RPMI7951 (cell line): ENCODE results near the gene ELOVL2. TPM values are rescaled to one million over a fixed set of nuclear protein-coding genes. Genes with fewer than 3 reads are reported as not detected.

Source experiments
- total RNA-seq: library from RNA; depleted of rRNA; stranded (reverse); fragments of >200 nt; shearing (Covaris generic); gene quantifications from 2 replicates; pipeline ENCODE4 v1.2.3, GENCODE V29; 2014; rRNA removed

ELOVL2 gene
- total RNA-seq, 1 experiment from 2014 or later = 1.2 TPM

Other genes starting within 250 kb of the ELOVL2 start
- not detected in 2 replicates for gene MAK, start 205.8 kb downstream of the ELOVL2 start, total RNA-seq
- not detected in 2 replicates for gene GCM2, start 162.3 kb downstream of the ELOVL2 start, total RNA-seq
- 0.49 and 4.9 TPM in 2 replicates for gene SYCP2L, start 157.3 kb downstream of the ELOVL2 start, total RNA-seq
- gene SMIM13, start 49.5 kb upstream of the ELOVL2 start, total RNA-seq = 13.1 and 16.6 TPM in 2 replicates
- not detected in 2 replicates for gene ERVFRD-1, start 67.4 kb upstream of the ELOVL2 start, total RNA-seq
- 8.1 and 11.5 TPM in 2 replicates for gene NEDD9, start 188.4 kb upstream of the ELOVL2 start, total RNA-seq